Fibroblast of the aortic adventitia (primary cell): ENCODE measurements around the gene FBXL17. TPM values are rescaled to one million over a fixed set of nuclear protein-coding genes. Genes with fewer than 3 reads are reported as not detected.
A peak's percentile ranks its signal among the peaks of the same experiment; 100 is the strongest.

Source experiments
- DNase-seq: peaks from one replicate; pipeline ENCODE4 v3.0.0-alpha.2; 2010; ENCODE audit warnings: low read depth
- H3K4me3 ChIP-seq: 2 replicates; pipeline ENCODE4 v1.5.1; 2011; ENCODE audit warnings: low read depth, mild to moderate bottlenecking, control low read depth, low read length, moderate library complexity
- total RNA-seq: library from RNA; depleted of rRNA; stranded (reverse); fragments of >200 nt; gene quantifications from 2 replicates; pipeline ENCODE4 v1.2.3, GENCODE V29; 2012; ENCODE audit warnings: low replicate concordance
- TF ChIP-seq, protein P1 (sequence below): IDR thresholded peaks from 2 replicates; pipeline ENCODE4 v1.5.1; 2011; ENCODE audit warnings: mild to moderate bottlenecking, low read length, control low read depth, inconsistent platforms; ENCODE audit not compliant: insufficient read depth

Gene FBXL17
- total RNA-seq, 1 donor, result 19.7 TPM

DNA sequence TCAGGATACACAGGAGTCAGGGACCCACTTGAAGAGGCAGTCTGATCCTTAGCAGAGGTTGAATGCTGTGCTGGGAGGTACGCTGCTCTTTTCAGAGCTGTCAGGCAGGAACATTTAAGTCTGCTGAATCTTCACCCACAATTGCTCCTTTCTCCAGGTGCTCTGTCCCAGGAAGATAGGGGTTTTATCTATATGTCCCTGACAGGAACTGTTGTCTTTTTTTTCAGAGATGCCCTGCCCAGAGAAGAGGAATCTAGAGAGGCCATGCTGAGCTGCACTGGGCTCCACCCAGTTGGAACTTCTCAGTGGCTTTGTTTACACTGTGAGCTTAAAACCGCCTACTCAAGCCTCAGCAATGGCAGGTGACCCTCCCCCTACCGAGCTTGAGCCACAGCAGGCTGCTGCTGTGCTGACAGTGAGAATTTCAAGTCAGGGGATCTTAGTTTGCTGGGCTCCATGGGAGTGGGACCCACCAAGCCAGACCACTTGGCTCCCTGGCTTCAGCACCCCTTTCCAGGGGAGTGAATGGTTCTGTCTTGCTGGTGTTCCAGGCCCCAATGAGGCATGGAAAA, 169.0 kb downstream of the FBXL17 start:
- no peak overlapping the region for H3K4me3 ChIP-seq
- peak; percentile 14 for DNase-seq
- TF ChIP-seq, protein P1, sequence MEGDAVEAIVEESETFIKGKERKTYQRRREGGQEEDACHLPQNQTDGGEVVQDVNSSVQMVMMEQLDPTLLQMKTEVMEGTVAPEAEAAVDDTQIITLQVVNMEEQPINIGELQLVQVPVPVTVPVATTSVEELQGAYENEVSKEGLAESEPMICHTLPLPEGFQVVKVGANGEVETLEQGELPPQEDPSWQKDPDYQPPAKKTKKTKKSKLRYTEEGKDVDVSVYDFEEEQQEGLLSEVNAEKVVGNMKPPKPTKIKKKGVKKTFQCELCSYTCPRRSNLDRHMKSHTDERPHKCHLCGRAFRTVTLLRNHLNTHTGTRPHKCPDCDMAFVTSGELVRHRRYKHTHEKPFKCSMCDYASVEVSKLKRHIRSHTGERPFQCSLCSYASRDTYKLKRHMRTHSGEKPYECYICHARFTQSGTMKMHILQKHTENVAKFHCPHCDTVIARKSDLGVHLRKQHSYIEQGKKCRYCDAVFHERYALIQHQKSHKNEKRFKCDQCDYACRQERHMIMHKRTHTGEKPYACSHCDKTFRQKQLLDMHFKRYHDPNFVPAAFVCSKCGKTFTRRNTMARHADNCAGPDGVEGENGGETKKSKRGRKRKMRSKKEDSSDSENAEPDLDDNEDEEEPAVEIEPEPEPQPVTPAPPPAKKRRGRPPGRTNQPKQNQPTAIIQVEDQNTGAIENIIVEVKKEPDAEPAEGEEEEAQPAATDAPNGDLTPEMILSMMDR, result no peak

DNA sequence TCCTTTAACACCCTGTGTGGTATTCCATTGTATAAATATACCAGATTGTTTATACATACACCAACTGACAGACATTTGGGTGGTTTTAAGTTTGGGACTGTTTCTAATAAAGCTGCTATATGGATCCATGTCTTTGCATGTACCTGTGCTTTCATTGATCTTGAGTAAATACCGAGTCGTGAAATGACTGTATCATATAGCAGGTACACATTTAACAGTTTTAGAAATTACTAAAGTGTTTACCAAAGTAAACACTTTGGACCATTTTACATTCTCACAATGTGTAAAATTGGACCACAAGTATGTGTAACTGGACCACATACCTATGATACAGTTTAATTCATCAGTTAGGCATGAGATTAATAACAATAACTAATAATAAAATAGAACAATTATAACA, 175.2 kb downstream of the FBXL17 start:
- DNase-seq, result no peak
- H3K4me3 ChIP-seq, result no peak overlapping the region
- TF ChIP-seq, protein P1, result no peak

DNA sequence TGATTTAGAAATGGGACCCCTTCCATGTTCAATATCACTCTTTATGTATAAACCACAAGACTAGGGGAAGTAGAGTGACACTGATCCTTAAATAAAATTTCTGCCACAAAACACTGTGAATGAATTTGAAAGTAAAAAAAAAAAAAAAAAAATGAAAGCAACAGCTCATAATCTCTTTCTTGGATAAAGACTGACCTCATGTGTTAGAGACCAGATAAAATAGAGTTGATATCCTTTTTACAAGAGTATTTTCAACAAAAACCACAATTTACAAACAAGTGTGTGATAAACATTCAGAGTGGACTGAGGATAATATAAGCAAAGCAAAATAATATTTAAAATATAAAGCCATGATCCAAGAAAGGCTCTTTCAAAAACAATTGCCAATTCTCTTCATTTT, 180.2 kb downstream of the FBXL17 start:
- no peak for DNase-seq
- H3K4me3 ChIP-seq, result no peak overlapping the region
- TF ChIP-seq, protein P1, result no peak

DNA sequence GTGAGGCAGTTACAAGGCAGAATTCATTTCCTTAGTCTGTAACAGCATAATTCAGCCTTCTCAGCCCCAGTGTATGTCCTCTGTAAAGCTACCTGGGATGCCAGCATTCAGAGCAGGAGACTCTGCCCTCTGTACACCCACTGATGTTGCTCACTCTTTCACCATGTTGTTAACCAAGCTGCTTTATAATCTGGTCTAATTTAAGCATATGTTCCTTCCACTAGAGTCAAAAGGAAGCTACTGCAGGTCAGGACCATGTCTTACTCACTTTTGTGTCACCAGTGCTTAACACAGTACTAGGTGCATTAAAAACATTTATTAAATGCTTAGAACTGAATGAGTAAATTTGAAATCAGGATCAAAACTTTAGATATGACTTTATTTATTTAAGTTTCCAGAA, 185.6 kb downstream of the FBXL17 start:
- TF ChIP-seq, protein P1, result no peak
- no peak overlapping the region for H3K4me3 ChIP-seq
- no peak for DNase-seq

DNA sequence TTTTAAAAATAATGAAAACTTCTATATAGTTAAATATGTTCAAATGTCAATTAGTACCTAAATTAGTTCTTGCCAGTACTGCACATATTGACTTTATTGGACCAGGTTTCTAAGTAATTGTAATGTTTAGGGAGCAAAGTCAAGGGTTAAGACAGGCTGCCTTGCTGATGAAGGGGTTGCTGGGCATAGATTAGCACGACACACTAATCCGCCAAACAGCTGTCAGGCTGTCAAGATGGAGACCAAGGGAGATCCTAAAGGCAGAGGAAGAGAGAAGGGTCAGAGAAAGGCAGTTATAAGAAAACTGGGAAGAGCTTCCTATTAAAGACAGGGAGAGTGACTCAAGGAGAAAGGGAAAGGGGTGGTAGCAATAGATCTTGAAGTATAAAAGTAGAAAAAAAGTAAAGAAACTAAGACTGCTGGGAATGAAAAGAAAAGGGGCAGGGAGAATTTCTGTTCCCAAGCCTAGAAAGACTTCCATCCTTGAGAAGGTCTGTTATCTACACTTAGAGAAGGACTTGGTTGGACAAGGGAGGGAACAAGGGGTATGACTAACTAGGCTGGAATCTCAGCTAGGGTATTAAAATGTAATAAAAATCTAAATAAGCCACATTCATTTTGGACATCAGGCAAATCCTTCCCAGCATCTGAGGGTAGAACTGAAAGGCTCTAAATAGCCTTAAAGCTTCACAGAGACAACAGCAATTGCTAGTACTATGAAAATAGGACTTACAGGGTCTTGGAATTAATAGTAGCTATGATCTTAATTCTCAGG, 188.7 kb downstream of the FBXL17 start:
- no peak overlapping the region for H3K4me3 ChIP-seq
- TF ChIP-seq, protein P1, result no peak
- DNase-seq, result peak; percentile 85

DNA sequence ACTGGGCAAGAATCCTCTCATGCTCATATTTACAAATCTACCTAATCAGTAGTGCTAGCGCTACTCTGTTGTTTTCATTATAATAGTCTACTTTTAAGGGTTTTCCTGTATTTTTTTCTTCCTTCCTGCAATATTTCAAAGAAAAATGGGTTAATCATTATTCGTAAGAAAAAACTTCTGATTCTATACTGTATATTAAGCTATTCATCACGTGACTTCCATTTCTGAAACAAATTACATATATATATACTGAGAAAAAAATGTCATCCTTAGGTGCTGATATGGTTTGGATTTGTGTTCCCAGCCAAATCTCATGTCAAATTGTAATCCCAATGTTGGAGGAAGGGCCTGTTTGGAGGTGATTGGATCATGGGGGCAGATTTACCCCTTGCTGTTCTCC, 197.0 kb downstream of the FBXL17 start:
- no peak for DNase-seq
- TF ChIP-seq, protein P1, result no peak
- no peak overlapping the region for H3K4me3 ChIP-seq
